ENCODE results near the gene VAV1. TPM values are rescaled to one million over a fixed set of nuclear protein-coding genes. Genes with fewer than 3 reads are reported as not detected.

The VAV1 gene
- total and polyA plus RNA-seq, 9 of the 15 experiments (the other 6 are each of a cell fraction or from before 2014, with no cell fraction given), result 0.46 to 20.1 (median 11.1) TPM

GRCh38 chr19:6736169-6736916 lies 36.2 kb upstream of the VAV1 start (continued):
- TF ChIP-seq MGA (IDR thresholded peaks at IDR 0.05), result no peak; the same call in 1 of the 2 replicates
- TF ChIP-seq BRD9 (IDR thresholded peaks at IDR 0.05; ENCODE audit: low read depth, partially characterized antibody), result no peak
- no peak for TF ChIP-seq THAP12 (CRISPR knock-in tag; IDR thresholded peaks at IDR 0.05)
- no peak for TF ChIP-seq FOXA1 (IDR thresholded peaks at IDR 0.05; ENCODE audit: borderline replicate concordance)
- TF ChIP-seq NELFE (IDR thresholded peaks at IDR 0.05; ENCODE audit: insufficient read depth, insufficient read length), result no peak
- no peak for TF ChIP-seq TFE3 (CRISPR knock-in tag; IDR thresholded peaks at IDR 0.05)
- TF ChIP-seq DDX20 (tag; IDR thresholded peaks at IDR 0.05; ENCODE audit: low read depth), result no peak

Data from K562 (cell line).